Hepatocyte (in vitro differentiated cells): ENCODE results near the gene JARID2.

Experiments
- CTCF ChIP-seq: fragments of 200-600 bp; sonication (generic); IDR thresholded peaks from 2 replicates; pipeline ENCODE4 v1.5.1; 2016; ENCODE audit warnings: antibody characterized with exemption, mild to moderate bottlenecking; ENCODE audit not compliant: poor library complexity
- EZH2phosphoT487 ChIP-seq: fragments of 200-600 bp; sonication (generic); IDR thresholded peaks from one replicate; pipeline ENCODE4 v1.6.1; 2018; ENCODE audit warnings: antibody characterized with exemption, mild to moderate bottlenecking, low read depth, moderate library complexity; ENCODE audit not compliant: unreplicated experiment, severe bottlenecking

- TF ChIP-seq CTCF (no peak), EZH2phosphoT487 (no peak)
These were observed 203.1 kb downstream of the JARID2 start for GRCh38 chr6:15449011-15449410.
